ENCODE measurements around the gene DMRTC1.
"Not testable (repeated sequence)": the region's sequence is repeated elsewhere in the genome, so short reads cannot be mapped to it uniquely, and the experiment has no call there.

The DMRTC1 gene

GRCh38 chrX:72943819-72944169 is at the start of gene DMRTC1:
DMRTC1 (minus strand) TSS chrX:72943837; CDS start chrX:72875694, 68,143 bp downstream.
- H3K27ac ChIP-seq; H3K4me3 ChIP-seq (ENCODE audit: low read depth, low read length); H3K27me3 ChIP-seq (replicated peaks); H3K36me3 ChIP-seq (replicated peaks); DNase-seq; in situ Hi-C loops (cut with HindIII; ENCODE audit: low pct_ligation_motif_present, low sequenced_read_pairs): not testable (repeated sequence)

DNA sequence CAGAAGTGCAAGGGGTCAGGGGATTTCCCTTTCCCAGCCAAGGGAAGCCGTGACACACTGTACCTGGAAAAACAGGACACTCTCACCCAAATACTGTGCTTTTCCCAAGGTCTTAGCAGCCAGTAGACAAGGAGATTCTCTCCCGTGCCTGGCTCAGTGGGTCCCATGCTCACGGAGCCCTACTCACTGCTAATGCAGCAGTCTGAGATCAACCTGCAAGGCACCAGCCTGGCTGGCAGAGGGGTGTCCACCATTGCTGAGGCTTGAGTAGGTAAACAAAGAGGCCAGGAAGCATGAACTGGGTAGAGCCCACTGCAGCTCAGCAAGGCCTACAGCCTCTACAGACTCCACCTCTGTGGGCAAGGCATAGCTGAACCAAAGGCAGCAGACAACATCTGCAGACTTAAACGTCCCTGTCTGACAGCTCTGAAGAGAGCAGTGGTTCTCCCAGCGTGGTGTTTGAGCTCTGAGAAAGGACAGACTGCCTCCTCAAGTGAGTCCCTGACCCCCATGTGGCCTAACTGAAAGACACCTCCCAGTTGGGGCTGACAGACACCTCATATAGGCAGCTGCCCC is 37.3 kb upstream of the DMRTC1 start:
- H3K27ac ChIP-seq; H3K27me3 ChIP-seq (replicated peaks); DNase-seq; H3K36me3 ChIP-seq (replicated peaks); H3K4me3 ChIP-seq (ENCODE audit: low read depth, low read length); in situ Hi-C loops (cut with HindIII; ENCODE audit: low pct_ligation_motif_present, low sequenced_read_pairs): not testable (repeated sequence)

- in situ Hi-C loops (cut with HindIII; ENCODE audit: low pct_ligation_motif_present, low sequenced_read_pairs); H3K4me3 ChIP-seq (ENCODE audit: low read depth, low read length); H3K27me3 ChIP-seq (replicated peaks); DNase-seq; H3K36me3 ChIP-seq (replicated peaks); H3K27ac ChIP-seq: not testable (repeated sequence)
Observed at GRCh38 chrX:72974885-72975284, 31.2 kb upstream of the DMRTC1 start.

GRCh38 chrX:72971859-72972258 is 28.2 kb upstream of the DMRTC1 start:
- H3K27ac ChIP-seq; DNase-seq; H3K36me3 ChIP-seq (replicated peaks); in situ Hi-C loops (cut with HindIII; ENCODE audit: low pct_ligation_motif_present, low sequenced_read_pairs); H3K27me3 ChIP-seq (replicated peaks); H3K4me3 ChIP-seq (ENCODE audit: low read depth, low read length): not testable (repeated sequence)

DNA sequence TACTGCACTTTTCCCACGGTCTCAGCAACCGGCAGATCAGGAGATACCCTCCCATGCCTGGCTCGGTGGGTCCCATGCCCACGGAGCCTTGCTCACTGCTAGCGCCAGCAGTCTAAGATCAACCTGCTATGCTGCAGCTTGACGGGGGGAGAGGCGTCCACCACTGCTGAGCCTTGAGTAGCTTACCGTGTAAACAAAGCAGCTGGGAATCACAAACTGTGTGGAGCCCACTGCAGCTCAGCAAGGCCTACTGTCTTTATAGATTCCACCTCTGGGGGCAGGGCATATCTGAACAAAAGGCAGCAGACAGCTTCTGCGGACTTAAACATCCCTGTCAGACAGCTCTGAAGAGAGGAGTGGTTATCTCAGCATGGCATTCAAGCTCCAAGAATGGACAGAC is 16.3 kb upstream of the DMRTC1 start:
- H3K27me3 ChIP-seq (replicated peaks); DNase-seq: not testable (repeated sequence)

GRCh38 chrX:72943035-72943818 is 410 bp downstream of the DMRTC1 start:
- in situ Hi-C loops (cut with HindIII; ENCODE audit: low pct_ligation_motif_present, low sequenced_read_pairs), result not testable (repeated sequence)

More for the DNA sequence above, 16.3 kb upstream of the DMRTC1 start:
- in situ Hi-C loops (cut with HindIII; ENCODE audit: low pct_ligation_motif_present, low sequenced_read_pairs); H3K27ac ChIP-seq; H3K36me3 ChIP-seq (replicated peaks); H3K4me3 ChIP-seq (ENCODE audit: low read depth, low read length): not testable (repeated sequence)

DNA sequence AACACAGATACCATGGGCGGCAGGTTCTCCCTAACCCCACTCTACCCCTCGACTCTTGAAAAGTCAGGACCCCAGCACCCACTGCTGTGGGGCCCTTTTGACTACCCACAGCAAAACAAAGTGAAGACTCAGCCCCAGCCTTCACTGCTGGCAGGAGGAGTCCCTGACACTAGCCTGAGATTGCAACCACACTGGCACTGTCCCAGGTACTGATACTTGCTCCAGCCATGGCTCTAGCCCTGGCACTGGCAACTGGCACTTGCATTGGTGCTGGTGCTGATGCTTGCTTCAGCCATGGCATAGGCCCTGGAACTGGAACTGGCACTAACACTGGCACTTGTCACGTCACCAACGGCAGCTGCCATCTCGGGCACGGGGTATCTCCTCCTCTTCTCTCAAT is 1.4 kb downstream of the DMRTC1 start:
- in situ Hi-C loops (cut with HindIII; ENCODE audit: low pct_ligation_motif_present, low sequenced_read_pairs); H3K36me3 ChIP-seq (replicated peaks); DNase-seq; H3K27ac ChIP-seq; H3K27me3 ChIP-seq (replicated peaks); H3K4me3 ChIP-seq (ENCODE audit: low read depth, low read length): not testable (repeated sequence)

More at GRCh38 chrX:72943035-72943818, 410 bp downstream of the DMRTC1 start:
- H3K4me3 ChIP-seq (ENCODE audit: low read depth, low read length); H3K27me3 ChIP-seq (replicated peaks); H3K27ac ChIP-seq; DNase-seq; H3K36me3 ChIP-seq (replicated peaks): not testable (repeated sequence)

DNA sequence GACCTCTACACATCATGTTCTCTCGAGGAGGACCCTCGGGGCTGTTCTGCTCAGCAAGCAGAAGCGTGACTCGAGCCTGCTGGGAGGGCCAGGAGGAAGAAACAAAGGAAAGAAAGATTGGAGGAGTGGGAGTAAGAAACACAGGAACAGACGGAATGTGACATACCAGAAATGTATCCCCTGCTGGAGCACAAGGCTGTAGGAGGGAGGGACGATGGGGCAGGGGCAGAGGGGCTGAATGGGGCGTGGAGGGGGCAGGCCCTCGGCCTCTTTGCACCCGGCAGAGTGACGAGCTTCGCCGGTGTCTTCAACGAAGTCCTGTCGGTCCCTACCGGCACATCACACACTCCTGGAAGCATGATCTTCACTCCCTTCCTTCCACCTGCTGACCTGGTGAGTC is 5.7 kb downstream of the DMRTC1 start, which contains the start of gene FAM236A:
Gene FAM236A, plus strand, starts transcription at position 301 of the 400 bp plus-strand sequence. Its CDS starts 57 bp downstream, at position 358.
- in situ Hi-C loops (cut with HindIII; ENCODE audit: low pct_ligation_motif_present, low sequenced_read_pairs); H3K27me3 ChIP-seq (replicated peaks); H3K36me3 ChIP-seq (replicated peaks); DNase-seq; H3K4me3 ChIP-seq (ENCODE audit: low read depth, low read length); H3K27ac ChIP-seq: not testable (repeated sequence)

- H3K4me3 ChIP-seq (ENCODE audit: low read depth, low read length); in situ Hi-C loops (cut with HindIII; ENCODE audit: low pct_ligation_motif_present, low sequenced_read_pairs); H3K36me3 ChIP-seq (replicated peaks); H3K27ac ChIP-seq; H3K27me3 ChIP-seq (replicated peaks); DNase-seq: not testable (repeated sequence)
Observed at GRCh38 chrX:72936882-72937455, 6.7 kb downstream of the DMRTC1 start.

DNA sequence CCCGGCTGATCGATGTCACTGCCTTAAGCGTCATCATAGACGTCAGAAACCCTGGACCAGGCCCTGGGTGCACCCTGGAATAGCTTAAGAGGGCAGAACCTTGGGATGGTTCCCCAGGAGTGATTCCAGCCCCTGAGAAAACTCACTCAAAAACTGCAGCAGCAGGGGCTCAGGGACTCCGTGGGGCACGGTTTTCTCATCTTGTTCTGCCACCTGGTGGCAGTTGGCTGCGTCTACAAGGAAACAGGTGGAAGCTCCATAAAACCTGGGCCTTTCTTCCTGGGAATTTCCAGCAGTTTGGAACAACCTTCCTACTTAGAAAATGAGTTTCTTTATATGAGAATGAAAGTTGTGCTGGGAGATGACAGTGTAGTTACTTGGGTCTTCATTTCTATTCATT is 7.2 kb downstream of the DMRTC1 start:
- H3K27ac ChIP-seq; H3K36me3 ChIP-seq (replicated peaks); DNase-seq; H3K4me3 ChIP-seq (ENCODE audit: low read depth, low read length); H3K27me3 ChIP-seq (replicated peaks); in situ Hi-C loops (cut with HindIII; ENCODE audit: low pct_ligation_motif_present, low sequenced_read_pairs): not testable (repeated sequence)

- H3K36me3 ChIP-seq (replicated peaks); H3K27ac ChIP-seq; DNase-seq; H3K4me3 ChIP-seq (ENCODE audit: low read depth, low read length); H3K27me3 ChIP-seq (replicated peaks); in situ Hi-C loops (cut with HindIII; ENCODE audit: low pct_ligation_motif_present, low sequenced_read_pairs): not testable (repeated sequence)
Observed at GRCh38 chrX:72932283-72932682, 11.4 kb downstream of the DMRTC1 start.

GRCh38 chrX:72916096-72916495 is 27.5 kb downstream of the DMRTC1 start:
- DNase-seq; H3K27ac ChIP-seq; H3K4me3 ChIP-seq (ENCODE audit: low read depth, low read length); H3K27me3 ChIP-seq (replicated peaks); in situ Hi-C loops (cut with HindIII; ENCODE audit: low pct_ligation_motif_present, low sequenced_read_pairs); H3K36me3 ChIP-seq (replicated peaks): not testable (repeated sequence)

DNA sequence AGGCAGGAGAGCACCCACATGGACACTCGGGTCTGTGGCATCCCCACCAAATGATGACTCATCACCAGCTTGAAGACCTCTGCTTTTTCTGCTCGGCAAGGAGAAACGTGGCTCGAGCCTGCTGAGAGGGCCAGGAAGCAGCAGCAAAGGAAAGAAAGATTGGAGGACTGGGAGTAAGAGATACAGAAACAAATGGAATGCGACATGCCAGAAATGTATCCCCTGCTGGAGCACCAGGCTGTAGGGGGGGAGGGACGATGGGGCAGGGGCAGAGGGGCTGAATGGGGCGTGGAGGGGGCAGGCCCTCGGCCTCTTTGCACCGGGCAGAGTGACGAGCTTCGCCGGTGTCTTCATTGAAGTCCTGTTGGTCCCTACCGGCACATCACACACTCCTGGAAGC is 31.3 kb downstream of the DMRTC1 start, which contains the start of gene FAM236C:
Gene FAM236C, plus strand, starts transcription at position 301 of the 400 bp plus-strand sequence. CDS start 100 bp downstream, outside the sequence.
- H3K36me3 ChIP-seq (replicated peaks); in situ Hi-C loops (cut with HindIII; ENCODE audit: low pct_ligation_motif_present, low sequenced_read_pairs); H3K27ac ChIP-seq; H3K4me3 ChIP-seq (ENCODE audit: low read depth, low read length); DNase-seq; H3K27me3 ChIP-seq (replicated peaks): not testable (repeated sequence)

- H3K27me3 ChIP-seq (replicated peaks); DNase-seq; H3K4me3 ChIP-seq (ENCODE audit: low read depth, low read length); H3K27ac ChIP-seq; H3K36me3 ChIP-seq (replicated peaks); in situ Hi-C loops (cut with HindIII; ENCODE audit: low pct_ligation_motif_present, low sequenced_read_pairs): not testable (repeated sequence)
Observed at GRCh38 chrX:72889740-72890139, 53.9 kb downstream of the DMRTC1 start.

Measured in brain microvascular endothelial cell (primary cell).